Keratinocyte (primary cell): ENCODE measurements around the gene TMEM253. TPM values are rescaled to one million over a fixed set of nuclear protein-coding genes. Genes with fewer than 3 reads are reported as not detected.

Source experiments
- DNase-seq: peaks from one replicate; pipeline ENCODE4 v3.0.0-alpha.2; 2011; ENCODE audit warnings: low read depth, missing footprints, low spot score
- FAIRE-seq: peaks from 2 replicates; lab custom pipeline; 2011; peaks lifted over from hg19 to GRCh38; lab: Jason Lieb, UNC
- H2AFZ ChIP-seq: 2 replicates; pipeline ENCODE4 v1.6.0; 2012; ENCODE audit warnings: low read length, control low read depth, inconsistent platforms; ENCODE audit not compliant: control insufficient read depth
- H3K27ac ChIP-seq: 2 replicates; pipeline ENCODE4 v1.5.1; 2011; ENCODE audit warnings: low read length; ENCODE audit not compliant: control insufficient read depth, insufficient read depth
- H3K27me3 ChIP-seq: 3 replicates; pipeline ENCODE4 v1.6.0; 2011; ENCODE audit warnings: low read length; ENCODE audit not compliant: control insufficient read depth, insufficient read depth; ENCODE audit errors: extremely low read depth
- H3K36me3 ChIP-seq, 2 experiments: 2 replicates in 1 of 2; 3 replicates in 1 of 2; pipeline ENCODE4 v1.5.1; 2011; ENCODE audit warnings: low read length in 2 of 2, mild to moderate bottlenecking in 1 of 2; ENCODE audit not compliant: control insufficient read depth in 2 of 2, insufficient read depth in 2 of 2; ENCODE audit errors: extremely low read depth in 1 of 2
- H3K4me1 ChIP-seq: 3 replicates; pipeline ENCODE4 v1.5.1; 2011; ENCODE audit warnings: low read length; ENCODE audit not compliant: control insufficient read depth, insufficient read depth; ENCODE audit errors: extremely low read depth
- H3K4me2 ChIP-seq: 3 replicates; pipeline ENCODE4 v1.6.0; 2011; ENCODE audit warnings: low read depth, low read length; ENCODE audit not compliant: control insufficient read depth, insufficient read depth; ENCODE audit errors: extremely low read depth
- H3K4me3 ChIP-seq, 3 experiments: fragments of 200-600 bp in 1 of 3; sonication (generic) in 1 of 3; 2 replicates in 2 of 3; 3 replicates in 1 of 3; pipeline ENCODE4 v1.5.1; 2011 to 2016; ENCODE audit warnings: low read length in 3 of 3, mild to moderate bottlenecking in 3 of 3, control low read depth in 2 of 3, inconsistent platforms in 1 of 3, low read depth in 1 of 3, mixed read lengths in 1 of 3, mixed run types in 1 of 3, moderate library complexity in 1 of 3; ENCODE audit not compliant: control insufficient read depth in 2 of 3, insufficient read depth in 2 of 3; ENCODE audit errors: extremely low read depth in 1 of 3
- H3K79me2 ChIP-seq: 2 replicates; pipeline ENCODE4 v1.6.0; 2012; ENCODE audit warnings: low read length; ENCODE audit not compliant: control insufficient read depth, insufficient read depth
- H3K9ac ChIP-seq: 3 replicates; pipeline ENCODE4 v1.6.0; 2011; ENCODE audit warnings: low read length; ENCODE audit not compliant: control insufficient read depth, insufficient read depth; ENCODE audit errors: extremely low read depth
- H3K9me1 ChIP-seq: 3 replicates; pipeline ENCODE4 v1.6.0; 2011; ENCODE audit warnings: low read length; ENCODE audit not compliant: control insufficient read depth, insufficient read depth; ENCODE audit errors: extremely low read depth
- H3K9me3 ChIP-seq: 2 replicates; pipeline ENCODE4 v1.5.1; 2012; ENCODE audit warnings: low read depth, low read length; ENCODE audit not compliant: control insufficient read depth
- H4K20me1 ChIP-seq: 3 replicates; pipeline ENCODE4 v1.6.0; 2011; ENCODE audit warnings: low read length; ENCODE audit not compliant: control insufficient read depth, insufficient read depth; ENCODE audit errors: extremely low read depth
- CTCF ChIP-seq, 3 experiments: IDR thresholded peaks in 1 of 3; conservative IDR thresholded peaks in 1 of 3; optimal IDR thresholded peaks in 1 of 3; 2 replicates in 2 of 3; 3 replicates in 1 of 3; pipeline versions ENCODE3 to v1.5.1; 2011; ENCODE audit warnings: low read length in 3 of 3, mild to moderate bottlenecking in 3 of 3, moderate library complexity in 2 of 3, control low read depth in 1 of 3, inconsistent platforms in 1 of 3; ENCODE audit not compliant: insufficient read depth in 2 of 3; ENCODE audit errors: extremely low read depth in 1 of 3
- EZH2 ChIP-seq: IDR thresholded peaks from one replicate; pipeline ENCODE4 v1.6.1; 2012; ENCODE audit warnings: inconsistent platforms, mild to moderate bottlenecking, low read length, moderate library complexity
- dilution Hi-C: fragments of 300-500 bp; cut with MboI; formaldehyde crosslinking; loops from one replicate; pipeline ENCODE4 v1.7.0; 2020; ENCODE audit warnings: low sequenced_read_pairs; ENCODE audit not compliant: extremely low pct_ligation_motif_present
- polyA plus RNA-seq, 5 experiments: library from polyadenylated mRNA; depleted of rRNA in 3 of 5; stranded (reverse) in 3 of 5; stranded (forward) in 1 of 5; unstranded in 1 of 5; fragments of >200 nt; gene quantifications; 1 replicate in 1 of 5; 2 replicates in 3 of 5; 3 replicates in 1 of 5; pipeline versions ENCODE4 v1.2.1 to v1.2.3, GENCODE V29; 2011 to 2012; ENCODE audit warnings: missing spikeins in 2 of 5, low read depth in 1 of 5, low replicate concordance in 1 of 5

TMEM253 gene
- polyA plus RNA-seq, 1 donor (not counting 4 experiments of a cell fraction or from before 2014, with no cell fraction given), result 1.1 TPM

- no peaks in the 10 kb centered on the region for H3K9me3 ChIP-seq
- peaks cover 9 to 19% of the 10 kb centered on the region in 2 experiments for H3K36me3 ChIP-seq
- H4K20me1 ChIP-seq, result no peaks in the 10 kb centered on the region
- no peak overlapping the region for H3K27ac ChIP-seq
- no peak overlapping the region for H3K4me2 ChIP-seq
- no peak overlapping the region for H2AFZ ChIP-seq
- no peak overlapping the region for H3K4me3 ChIP-seq
- DNase-seq, result no peak
- dilution Hi-C loops, result no loop called here
- TF ChIP-seq CTCF (optimal IDR thresholded peaks at IDR 0.05 in 1 of 3, IDR thresholded peaks at IDR 0.05 in 1 of 3, conservative IDR thresholded peaks at IDR 0.05 in 1 of 3; ENCODE audit: extremely low read depth in 1 of 3, insufficient read depth in 2 of 3, low read length in 3 of 3) (no peak), EZH2 (no peak)
- no peaks in the 10 kb centered on the region for H3K27me3 ChIP-seq
- H3K79me2 ChIP-seq, result no peaks in the 10 kb centered on the region
- no peak for FAIRE-seq
- peaks cover 17% of the 10 kb centered on the region for H3K4me1 ChIP-seq
- no peak overlapping the region for H3K9ac ChIP-seq
- H3K9me1 ChIP-seq, result peaks cover 3% of the 10 kb centered on the region
Observed at GRCh38 chr14:21086908-21087293, 14.0 kb upstream of the TMEM253 start.

- Histone ChIP-seq H2AFZ (no peak overlapping the region), H3K4me1 (peaks cover 17% of the 10 kb centered on the region), H3K27ac (no peak overlapping the region), H3K36me3 (peaks cover 12 to 19% of the 10 kb centered on the region in 2 experiments), H3K79me2 (no peaks in the 10 kb centered on the region), H3K27me3 (no peaks in the 10 kb centered on the region), H3K4me3 (no peak overlapping the region), H4K20me1 (no peaks in the 10 kb centered on the region), H3K9me3 (no peaks in the 10 kb centered on the region), H3K9ac (no peak overlapping the region), H3K9me1 (peaks cover 3% of the 10 kb centered on the region), H3K4me2 (no peak overlapping the region)
- dilution Hi-C loops, result no loop called here
- FAIRE-seq (peak; percentile 75), DNase-seq (no peak)
- no peak for TF ChIP-seq EZH2
- TF ChIP-seq CTCF (optimal IDR thresholded peaks at IDR 0.05 in 1 of 3, IDR thresholded peaks at IDR 0.05 in 1 of 3, conservative IDR thresholded peaks at IDR 0.05 in 1 of 3; ENCODE audit: extremely low read depth in 1 of 3, insufficient read depth in 2 of 3, low read length in 3 of 3), result no peak
Observed at GRCh38 chr14:21087294-21088091, 13.4 kb upstream of the TMEM253 start.
